T-helper 2 cell (primary cell): ENCODE results near the gene VAPB.
"Not testable (repeated sequence)": the region's sequence is repeated elsewhere in the genome, so short reads cannot be mapped to it uniquely, and the experiment has no call there.

ENCODE experiments used
- DNase-seq, 5 experiments: peaks; one replicate each; pipeline versions ENCODE4 v3.0.0 to v3.0.0-alpha.2; 2012 to 2022

Gene VAPB

GRCh38 chr20:58407966-58408557 lies 19.0 kb downstream of the VAPB start:
- DNase-seq: peak in 2 of 5 experiments; percentile 7 to 80

GRCh38 chr20:58408603-58409246 lies 19.7 kb downstream of the VAPB start:
- peak in 1 of 5 experiments; percentile 76 for DNase-seq

GRCh38 chr20:58414216-58414615 lies 25.2 kb downstream of the VAPB start:
- DNase-seq: not testable (repeated sequence)

GRCh38 chr20:58414786-58415185 lies 25.8 kb downstream of the VAPB start:
- DNase-seq: not testable (repeated sequence)

GRCh38 chr20:58416057-58416456 lies 27.0 kb downstream of the VAPB start:
- no peak for DNase-seq

GRCh38 chr20:58416835-58417234 lies 27.8 kb downstream of the VAPB start:
- DNase-seq: peak in 1 of 5 experiments; percentile 52

GRCh38 chr20:58417438-58417837 lies 28.4 kb downstream of the VAPB start:
- DNase-seq: no peak

GRCh38 chr20:58418949-58419748 lies 30.1 kb downstream of the VAPB start:
- DNase-seq: no peak

- DNase-seq: no peak
Observed at GRCh38 chr20:58420798-58421496, 31.9 kb downstream of the VAPB start.

- DNase-seq: no peak
Observed at GRCh38 chr20:58421497-58421850, 32.4 kb downstream of the VAPB start.

GRCh38 chr20:58424218-58424969 lies 35.4 kb downstream of the VAPB start:
- DNase-seq: no peak

- DNase-seq: not testable (repeated sequence)
Observed at GRCh38 chr20:58427571-58427970, 38.5 kb downstream of the VAPB start.

- DNase-seq: no peak
Observed at GRCh38 chr20:58428364-58428763, 39.3 kb downstream of the VAPB start.

- DNase-seq: no peak
Observed at GRCh38 chr20:58429303-58429702, 40.3 kb downstream of the VAPB start.

GRCh38 chr20:58431134-58431533 lies 42.1 kb downstream of the VAPB start:
- DNase-seq: no peak

GRCh38 chr20:58432186-58432954 lies 43.3 kb downstream of the VAPB start:
- no peak for DNase-seq

GRCh38 chr20:58433029-58433647 lies 44.1 kb downstream of the VAPB start:
- DNase-seq: no peak

- no peak for DNase-seq
Observed at GRCh38 chr20:58433759-58434158, 44.7 kb downstream of the VAPB start.

- DNase-seq: no peak
Observed at GRCh38 chr20:58434326-58434725, 45.3 kb downstream of the VAPB start.

GRCh38 chr20:58435237-58435636 lies 46.2 kb downstream of the VAPB start:
- DNase-seq: no peak
